Activated CD4-positive, CD25-positive, alpha-beta regulatory T cell (primary cell): ENCODE measurements around the gene EDIL3.
"Not testable (repeated sequence)": the region's sequence is repeated elsewhere in the genome, so short reads cannot be mapped to it uniquely, and the experiment has no call there.

Source experiments
- DNase-seq, 4 experiments: peaks; one replicate each; lab custom pipeline; 2025; lab: John Stamatoyannopoulos, UW

Gene EDIL3

GRCh38 chr5:84168841-84169240 lies 215.8 kb downstream of the EDIL3 start:
- DNase-seq = no peak

- no peak for DNase-seq
Measured at GRCh38 chr5:84163671-84164070, 221.0 kb downstream of the EDIL3 start.

DNA sequence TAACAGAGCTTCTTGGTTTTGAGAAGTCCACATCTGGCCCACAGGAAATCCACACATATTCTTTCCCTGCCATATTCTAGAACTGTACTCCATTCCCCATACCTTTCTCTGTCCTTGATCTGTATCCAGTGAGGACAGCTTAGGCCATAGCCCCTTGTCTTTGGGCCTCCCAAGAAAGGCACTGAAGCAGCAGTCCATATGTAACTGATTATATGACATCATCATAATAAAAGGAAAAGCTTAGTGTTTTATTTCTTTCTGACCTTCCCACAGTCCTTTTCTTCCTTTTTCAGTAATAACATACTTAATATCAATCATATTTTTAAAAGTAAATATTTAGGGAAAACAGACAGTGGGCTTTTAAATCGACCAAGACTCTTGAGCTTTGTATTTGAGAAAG lies 222.0 kb downstream of the EDIL3 start:
- no peak for DNase-seq

- not testable (repeated sequence) for DNase-seq
Measured at GRCh38 chr5:84160650-84161049, 224.0 kb downstream of the EDIL3 start.

DNA sequence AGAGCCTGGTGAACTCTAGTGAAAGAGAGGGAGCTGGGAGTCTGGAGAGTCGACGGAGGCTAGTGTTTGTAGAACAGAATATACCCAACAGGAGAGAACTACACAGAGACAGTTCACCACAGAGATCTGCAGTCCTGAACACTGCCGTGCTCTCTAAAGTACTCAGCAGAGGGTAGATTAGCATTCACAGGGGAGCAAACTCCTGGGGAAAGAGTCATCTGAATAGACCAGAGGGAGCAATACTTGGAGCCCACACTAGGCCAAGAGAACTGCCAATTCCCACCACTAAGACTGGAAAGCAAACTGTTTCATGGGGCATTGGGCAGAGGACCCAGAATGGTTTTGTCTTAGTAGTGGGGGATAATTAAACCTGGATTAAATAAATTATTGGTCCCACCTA lies 235.6 kb downstream of the EDIL3 start:
- no peak for DNase-seq

DNA sequence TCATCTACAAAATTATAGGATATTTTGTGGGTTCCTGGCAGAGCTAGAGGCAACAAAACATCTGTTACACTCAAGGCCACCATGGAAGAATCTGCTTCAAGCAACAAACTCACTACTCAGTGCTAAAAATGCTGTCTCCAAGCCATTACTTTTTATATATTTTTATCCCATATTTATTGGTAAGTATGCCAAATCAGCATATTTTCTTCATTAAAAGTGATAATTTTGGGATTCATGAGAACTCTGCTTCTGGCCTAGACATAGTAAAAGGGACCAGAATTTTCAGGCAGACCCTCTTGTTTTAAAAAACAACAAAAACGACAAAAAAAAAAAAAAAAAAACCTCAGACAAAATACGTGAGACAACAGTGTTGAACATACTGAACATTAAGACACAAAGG lies 236.0 kb downstream of the EDIL3 start:
- DNase-seq = no peak

DNA sequence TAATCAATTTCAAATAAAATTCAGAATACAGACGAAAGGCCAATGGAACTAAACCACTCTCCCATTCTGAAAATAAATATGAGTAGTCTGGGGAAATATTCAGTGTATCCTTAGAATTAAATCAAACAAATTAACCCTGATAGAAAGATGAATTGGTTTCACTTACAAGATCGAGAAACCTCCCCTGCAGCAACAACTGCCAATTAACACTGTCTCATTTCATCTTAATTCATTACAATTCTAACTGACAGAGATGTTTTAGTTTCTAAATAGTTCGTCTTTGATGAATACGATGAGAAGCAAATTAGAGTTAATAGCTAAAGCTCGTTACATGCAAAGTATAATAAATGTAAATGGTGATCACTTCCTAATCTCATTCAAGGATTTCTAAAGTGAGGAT lies 247.1 kb downstream of the EDIL3 start:
- DNase-seq = no peak

DNA sequence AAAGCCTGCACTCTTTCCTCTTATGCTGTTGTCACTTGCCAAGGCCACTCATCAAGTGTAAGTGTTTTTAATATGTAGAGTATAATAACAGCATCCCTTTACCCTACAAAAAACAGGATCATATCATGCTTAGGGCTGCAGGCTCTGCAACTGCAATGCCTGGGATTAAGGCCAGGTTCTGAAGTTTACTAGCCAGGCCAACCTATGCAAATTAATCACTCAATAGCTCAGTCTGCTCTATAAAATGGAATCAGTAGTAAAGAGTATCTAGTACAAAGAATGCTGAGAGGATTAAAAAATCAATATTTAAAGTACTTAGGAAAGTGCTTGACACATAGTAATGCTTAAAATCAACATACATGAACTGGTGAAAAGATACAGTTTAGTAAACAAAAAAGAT lies 253.3 kb downstream of the EDIL3 start:
- DNase-seq = no peak

DNA sequence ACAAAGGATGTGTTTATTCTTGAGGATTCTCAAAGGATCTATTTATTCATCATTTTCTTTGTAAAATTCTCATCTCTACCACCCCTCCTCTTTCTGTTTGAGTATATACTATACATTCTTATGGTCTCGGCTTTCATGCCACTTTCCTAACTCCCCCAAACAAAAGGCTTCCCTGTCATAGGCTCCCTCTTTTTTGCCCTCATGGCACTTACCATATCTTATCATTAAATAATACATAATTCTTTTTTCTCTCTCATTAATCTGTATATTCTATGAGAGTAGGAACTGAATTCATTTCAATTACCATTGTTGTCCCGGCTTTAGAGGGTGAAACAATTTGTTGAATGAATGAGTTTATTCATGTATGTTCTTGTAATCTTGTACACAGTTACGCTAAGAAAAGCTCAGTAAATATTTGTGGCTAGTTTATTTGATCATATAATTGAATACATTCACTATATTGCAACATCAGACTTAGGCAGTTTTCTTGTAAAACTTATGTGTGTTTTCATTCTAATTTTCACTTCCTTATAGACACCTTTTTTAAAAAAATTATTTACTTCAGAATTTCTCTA lies 254.6 kb downstream of the EDIL3 start:
- DNase-seq = no peak

DNA sequence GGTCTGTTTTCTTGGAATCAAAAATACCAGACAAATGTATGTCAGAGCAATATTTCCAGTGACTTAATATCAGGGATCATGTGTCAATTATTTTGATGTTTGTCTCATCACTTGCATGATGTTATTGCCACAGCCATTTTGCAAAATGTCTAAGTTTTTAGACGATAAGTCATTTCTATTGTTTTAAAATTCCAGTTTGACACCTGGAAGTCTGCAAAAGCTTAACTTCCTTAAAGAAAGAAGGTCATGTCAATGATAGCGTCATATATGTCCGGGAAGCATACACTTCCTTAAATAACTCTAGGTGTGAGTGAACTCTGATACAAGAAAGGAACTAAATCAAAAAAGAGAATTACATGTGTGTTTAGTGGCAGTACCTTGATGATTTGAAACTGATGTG lies 259.5 kb downstream of the EDIL3 start:
- DNase-seq = no peak

GRCh38 chr5:84119252-84119651 lies 265.4 kb downstream of the EDIL3 start:
- no peak for DNase-seq

DNA sequence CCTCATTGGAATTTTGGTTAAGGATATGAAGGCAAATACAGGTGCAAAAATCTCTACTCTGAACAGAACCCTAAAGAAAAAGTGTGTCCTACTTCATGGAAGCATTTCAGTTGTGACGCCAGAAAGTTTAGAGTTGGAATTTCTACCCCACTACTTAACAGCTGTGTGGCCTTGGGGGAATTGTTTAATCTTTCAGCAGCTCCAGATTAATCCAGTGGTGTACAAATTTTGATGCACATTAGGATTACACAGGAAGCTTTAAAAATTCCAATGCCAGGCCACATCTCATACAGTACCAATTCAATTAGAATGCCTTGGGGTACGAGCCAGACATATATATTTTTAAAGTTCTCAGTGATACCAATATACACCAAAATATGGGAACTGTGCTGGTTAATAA lies 266.1 kb downstream of the EDIL3 start:
- no peak for DNase-seq

- DNase-seq = no peak
Measured at GRCh38 chr5:84115727-84116126, 269.0 kb downstream of the EDIL3 start.

- DNase-seq = no peak
Measured at GRCh38 chr5:84113246-84114105, 271.2 kb downstream of the EDIL3 start.

GRCh38 chr5:84092738-84093137 lies 291.9 kb downstream of the EDIL3 start:
- no peak for DNase-seq

DNA sequence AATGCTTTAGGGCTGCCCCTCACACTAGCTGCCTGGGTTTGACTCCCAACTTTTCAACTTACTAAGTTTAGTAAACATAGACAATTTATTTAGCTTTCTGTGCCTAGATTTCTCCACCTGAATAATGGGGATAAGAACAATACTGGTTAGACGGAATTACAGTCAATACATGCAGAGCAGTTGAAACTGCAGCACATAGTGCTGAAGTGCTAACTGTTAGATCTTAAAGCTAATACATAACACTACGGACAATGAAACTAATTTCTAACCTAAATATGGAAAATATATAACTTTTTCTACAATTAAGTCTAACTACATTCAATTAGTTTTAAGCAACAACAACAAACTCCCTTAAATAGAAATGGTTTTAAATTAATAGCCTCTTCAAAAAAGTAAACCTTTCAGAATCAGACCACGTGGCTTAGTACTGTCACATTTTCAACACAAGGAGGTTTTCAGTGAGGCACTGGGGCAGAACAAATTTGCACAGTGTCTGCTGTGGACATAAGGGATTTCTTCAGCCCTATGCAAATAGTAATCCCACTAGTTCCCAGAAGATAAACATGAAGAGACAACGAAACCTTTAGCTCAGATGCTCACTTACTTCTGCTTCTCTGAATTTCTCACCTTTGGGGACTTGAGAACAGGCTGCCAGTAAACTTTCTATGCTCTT lies 293.4 kb downstream of the EDIL3 start:
- no peak for DNase-seq

DNA sequence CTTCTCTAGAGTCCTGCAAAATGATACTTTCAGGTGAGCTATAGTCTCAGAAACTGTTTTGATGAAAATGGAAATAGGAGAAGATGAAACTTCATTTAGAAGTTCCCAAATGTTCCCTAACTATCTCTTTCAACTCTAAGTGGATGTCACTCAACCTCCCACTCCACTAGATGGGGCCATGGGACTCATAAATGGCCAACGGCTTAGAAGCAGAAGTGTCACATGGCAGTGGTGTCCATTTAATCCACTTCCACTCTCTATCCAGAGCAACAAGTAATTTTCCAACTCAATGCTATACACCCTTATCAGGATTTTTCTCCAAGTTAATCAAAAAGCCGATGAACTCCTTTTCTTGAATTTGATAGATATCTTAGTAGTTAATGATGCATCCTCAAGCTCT lies 295.7 kb downstream of the EDIL3 start:
- DNase-seq = no peak

- no peak for DNase-seq
Measured at GRCh38 chr5:84086511-84086910, 298.2 kb downstream of the EDIL3 start.

- DNase-seq = no peak
Measured at GRCh38 chr5:84085387-84086041, 299.2 kb downstream of the EDIL3 start.

- no peak for DNase-seq
Measured at GRCh38 chr5:84080908-84081307, 303.8 kb downstream of the EDIL3 start.

DNA sequence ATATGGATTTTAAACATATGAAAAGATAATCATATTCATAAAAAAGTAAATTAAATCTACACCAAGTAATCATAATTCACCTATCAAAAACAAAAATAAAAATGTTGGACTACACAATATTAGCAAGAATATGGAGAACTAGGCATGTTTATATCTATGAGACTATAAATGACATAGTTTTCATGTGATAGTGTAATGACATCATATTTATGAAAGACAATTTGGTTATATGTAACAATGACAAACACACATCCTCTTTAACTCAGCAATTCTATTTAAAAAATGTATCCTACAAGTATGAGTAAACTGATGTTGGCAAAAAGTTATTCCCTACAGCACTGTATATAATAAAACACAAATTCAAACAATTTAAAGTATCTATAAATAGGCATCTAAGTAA lies 312.3 kb downstream of the EDIL3 start:
- DNase-seq = no peak

- DNase-seq = no peak
Measured at GRCh38 chr5:84069608-84070179, 315.0 kb downstream of the EDIL3 start.
